ENCODE data around the gene PSAT1.
"Not testable (repeated sequence)": the region's sequence is repeated elsewhere in the genome, so short reads cannot be mapped to it uniquely, and the experiment has no call there.

The PSAT1 gene

DNA sequence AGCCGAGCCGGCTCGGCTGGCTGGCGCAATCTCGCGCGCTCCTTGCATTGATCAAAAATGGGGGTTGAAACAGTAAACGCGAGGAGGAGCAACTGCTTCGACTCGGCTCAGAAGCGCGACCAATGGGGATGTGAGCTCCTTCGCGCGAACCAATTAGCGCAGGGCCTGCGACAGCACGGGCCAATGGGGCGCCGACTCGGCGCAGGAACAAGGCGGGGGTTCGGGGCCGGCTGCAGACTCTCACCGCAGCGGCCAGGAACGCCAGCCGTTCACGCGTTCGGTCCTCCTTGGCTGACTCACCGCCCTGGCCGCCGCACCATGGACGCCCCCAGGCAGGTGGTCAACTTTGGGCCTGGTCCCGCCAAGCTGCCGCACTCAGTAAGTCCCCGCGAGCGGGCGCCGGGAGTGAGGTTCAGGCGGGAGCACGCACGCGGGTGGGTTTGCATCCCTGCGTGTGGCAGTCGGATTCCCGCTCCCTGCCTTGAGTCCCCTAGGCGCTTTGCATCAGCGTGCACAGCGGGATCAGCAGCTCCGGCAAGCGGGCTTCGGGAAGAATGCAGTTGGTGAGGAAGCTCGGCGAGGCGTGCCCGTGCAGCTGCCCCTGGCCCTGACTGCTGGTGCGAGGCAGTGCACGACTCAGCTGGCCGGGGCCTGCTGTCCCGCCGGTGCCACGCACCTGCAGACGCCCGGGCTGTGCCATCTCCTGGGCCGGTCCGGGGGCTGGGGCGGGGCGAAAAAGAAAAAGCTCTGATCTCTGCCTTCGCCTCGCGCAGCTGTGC is at the start of gene PSAT1:
PSAT1 (plus strand) TSS at position 233 of the 779 bp plus-strand sequence; CDS start at position 319, 86 bp downstream.
- DNase-seq (ENCODE audit: low read depth): peak; percentile 85

DNA sequence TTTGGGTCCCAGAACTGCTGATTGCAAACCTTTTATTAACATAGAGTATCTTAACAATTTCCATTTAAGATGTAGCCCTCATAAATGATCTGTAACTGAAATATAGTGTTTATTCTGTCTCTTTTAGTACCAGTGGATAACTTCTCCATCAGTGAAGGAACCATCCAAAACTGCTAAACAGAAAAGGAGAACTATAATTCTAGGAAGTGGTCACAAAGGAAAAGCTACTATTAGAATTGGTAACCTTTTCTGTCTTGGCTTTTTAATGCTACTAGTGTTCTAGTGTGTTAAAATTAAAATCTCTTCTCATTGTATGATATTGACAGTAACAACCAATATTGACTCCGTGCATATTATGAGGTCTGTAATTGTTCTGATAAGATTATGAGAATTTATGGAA is 48.3 kb upstream of the PSAT1 start:
- DNase-seq (ENCODE audit: low read depth): no peak

DNA sequence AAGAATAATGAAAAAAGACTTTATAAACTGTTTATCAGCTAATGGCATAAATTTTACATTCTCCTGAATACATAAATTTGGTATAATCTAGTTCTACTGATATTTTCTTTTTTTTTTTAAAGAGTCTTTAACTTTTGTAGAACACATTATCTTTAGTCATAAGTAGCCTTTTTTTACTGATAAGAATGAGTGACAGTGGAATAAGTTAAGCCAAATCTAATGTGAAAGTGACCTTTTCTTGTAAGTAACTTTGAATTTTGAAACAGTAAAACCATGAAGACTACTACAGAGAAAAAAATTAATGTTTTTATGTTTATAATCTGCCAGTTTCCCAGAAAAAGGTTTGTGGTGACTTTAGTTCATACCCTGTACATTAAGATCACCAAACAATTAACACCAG is 47.4 kb upstream of the PSAT1 start:
- DNase-seq (ENCODE audit: low read depth): no peak

- DNase-seq (ENCODE audit: low read depth): no peak
These were observed 44.3 kb upstream of the PSAT1 start for GRCh38 chr9:78252616-78253015.

DNA sequence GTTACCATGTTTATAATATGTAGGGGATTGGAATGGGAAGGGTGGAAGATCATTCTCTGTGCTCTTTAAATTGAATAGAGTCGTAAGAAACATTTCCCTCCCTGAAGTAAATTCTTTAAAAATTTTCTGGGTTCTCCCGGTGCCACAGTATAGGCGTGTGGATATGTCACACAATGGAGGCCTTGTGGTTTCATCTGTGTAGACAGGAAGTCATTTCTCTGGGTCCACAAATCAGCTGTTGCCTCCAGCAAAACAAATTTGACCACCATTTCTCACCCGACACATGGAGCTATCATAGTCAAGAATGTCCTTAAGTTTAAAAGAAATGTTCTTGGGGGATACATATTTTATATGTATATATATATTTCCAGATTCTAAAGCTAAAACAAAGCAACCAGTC is 43.6 kb upstream of the PSAT1 start:
- DNase-seq (ENCODE audit: low read depth): no peak

GRCh38 chr9:78261403-78262001 is 35.4 kb upstream of the PSAT1 start:
- DNase-seq (ENCODE audit: low read depth): no peak

- no peak for DNase-seq (ENCODE audit: low read depth)
These were observed 34.3 kb upstream of the PSAT1 start for GRCh38 chr9:78262655-78263054.

GRCh38 chr9:78267889-78268288 is 29.0 kb upstream of the PSAT1 start:
- no peak for DNase-seq (ENCODE audit: low read depth)

- no peak for DNase-seq (ENCODE audit: low read depth)
These were observed 27.1 kb upstream of the PSAT1 start for GRCh38 chr9:78269784-78270183.

- DNase-seq (ENCODE audit: low read depth): no peak
These were observed 24.6 kb upstream of the PSAT1 start for GRCh38 chr9:78272307-78272706.

- DNase-seq (ENCODE audit: low read depth): no peak
These were observed 23.2 kb upstream of the PSAT1 start for GRCh38 chr9:78273761-78274160.

- no peak for DNase-seq (ENCODE audit: low read depth)
These were observed 18.6 kb upstream of the PSAT1 start for GRCh38 chr9:78278177-78278777.

- DNase-seq (ENCODE audit: low read depth): no peak
These were observed 18.1 kb upstream of the PSAT1 start for GRCh38 chr9:78278801-78279200.

DNA sequence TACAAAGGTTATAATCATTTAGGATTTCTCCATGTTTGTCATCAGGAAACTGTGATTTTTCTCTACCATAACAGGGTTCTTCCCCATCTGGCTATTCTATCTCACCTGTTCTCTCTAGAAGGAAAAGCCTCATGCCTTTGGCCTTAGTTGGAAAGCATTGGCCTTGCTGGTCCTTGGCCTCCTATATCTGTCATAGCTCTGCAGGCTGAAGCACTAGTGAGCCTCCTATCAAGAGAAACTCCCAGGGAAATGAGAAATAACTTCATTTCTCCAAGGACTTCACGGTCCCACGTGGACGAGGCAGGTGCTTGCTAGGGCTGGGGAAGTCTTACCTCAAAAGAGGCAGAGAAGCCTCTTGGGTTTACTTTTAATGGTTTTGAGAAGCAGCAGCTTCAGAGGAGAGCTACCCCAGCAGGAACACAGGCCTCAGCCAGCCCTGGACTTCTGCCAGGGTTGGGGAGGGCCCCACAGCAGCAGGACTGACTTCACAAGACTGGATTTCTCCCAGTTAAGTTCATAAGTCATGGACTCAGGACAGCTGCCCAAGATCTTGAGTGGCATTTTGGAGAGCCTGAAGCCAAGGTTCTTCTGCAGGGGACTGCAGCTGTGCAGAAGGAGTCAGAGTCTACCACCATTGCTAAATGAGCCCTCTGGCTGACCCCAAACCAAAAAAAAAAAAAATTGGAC is 15.8 kb upstream of the PSAT1 start:
- no peak for DNase-seq (ENCODE audit: low read depth)

- not testable (repeated sequence) for DNase-seq (ENCODE audit: low read depth)
These were observed 12.7 kb upstream of the PSAT1 start for GRCh38 chr9:78284181-78284580.

DNA sequence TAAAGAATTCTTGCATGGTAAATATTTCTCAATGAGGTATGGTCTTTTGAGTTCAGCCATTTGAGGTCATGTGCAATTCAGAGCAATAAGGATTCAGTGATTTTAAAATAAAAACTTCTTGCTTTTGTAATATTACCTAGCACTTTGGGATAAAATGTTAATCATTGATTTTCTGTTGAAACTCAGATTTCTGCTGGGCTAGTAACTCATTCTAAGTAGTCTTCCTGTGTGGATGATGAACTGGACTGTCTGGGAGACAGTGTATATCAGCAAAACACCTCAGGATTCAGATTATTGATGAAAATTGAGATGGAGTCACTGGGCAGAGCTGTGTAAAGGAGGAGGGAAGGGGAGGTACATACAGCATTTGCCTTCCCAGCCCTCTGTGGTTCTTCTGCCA is 10.8 kb upstream of the PSAT1 start:
- no peak for DNase-seq (ENCODE audit: low read depth)

GRCh38 chr9:78286946-78287388 is 10.0 kb upstream of the PSAT1 start:
- no peak for DNase-seq (ENCODE audit: low read depth)

DNA sequence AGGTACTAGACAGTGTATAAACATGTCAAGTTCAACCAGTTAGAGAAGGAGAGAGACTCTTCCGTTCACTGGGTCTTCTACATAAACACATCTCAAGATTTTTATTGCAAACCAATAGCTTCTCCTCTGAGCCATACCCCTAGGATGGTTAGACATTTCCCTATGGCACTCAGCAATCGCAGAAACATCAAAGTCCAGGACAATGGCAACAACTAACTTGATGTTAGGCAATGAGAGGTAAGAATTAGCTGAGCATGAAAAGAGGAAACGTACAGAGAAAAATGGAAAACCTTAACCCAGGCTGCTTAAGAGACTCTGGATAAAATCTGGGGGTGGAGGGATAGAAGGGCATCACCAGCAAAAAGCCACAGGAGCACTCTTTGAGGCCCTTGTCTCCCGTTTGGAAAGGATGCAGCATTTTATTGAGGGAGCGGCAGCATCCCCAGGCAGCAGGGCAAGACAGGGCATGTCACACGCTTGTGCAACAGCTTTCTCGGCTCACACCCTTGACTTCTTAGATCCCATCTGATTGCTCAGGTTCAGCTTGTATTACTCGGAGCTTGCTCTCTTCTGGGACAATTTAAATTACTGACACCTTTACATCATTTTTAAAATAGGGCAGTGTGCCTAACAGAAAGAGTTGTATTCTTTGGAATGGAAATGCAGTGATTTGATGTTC is 8.6 kb upstream of the PSAT1 start:
- no peak for DNase-seq (ENCODE audit: low read depth)

GRCh38 chr9:78289474-78289873 is 7.5 kb upstream of the PSAT1 start:
- no peak for DNase-seq (ENCODE audit: low read depth)

- no peak for DNase-seq (ENCODE audit: low read depth)
These were observed 5.5 kb upstream of the PSAT1 start for GRCh38 chr9:78291240-78291925.

- DNase-seq (ENCODE audit: low read depth): no peak
These were observed 4.9 kb upstream of the PSAT1 start for GRCh38 chr9:78292026-78292425.

Measured in activated T-helper 9 cell treated with anti-CD3 and anti-CD28 coated beads, Interleukin-2, amount 50 U/mL, for 16 hours (primary cell).